Measurements from ENCODE around the gene FAF1. TPM values are rescaled to one million over a fixed set of nuclear protein-coding genes. Genes with fewer than 3 reads are reported as not detected.

Gene FAF1
- total and polyA plus RNA-seq, 2 of the 8 experiments (the other 6 are each of a cell fraction or from before 2014, with no cell fraction given), result 10.8 to 65.9 TPM

- Histone ChIP-seq H3K4me1 (replicated peaks in 1 of 4; ENCODE audit: control insufficient read depth in 3 of 4, insufficient read depth in 4 of 4, low read length in 3 of 4) (no peaks in the 10 kb centered on the region), H3K27me3 (replicated peaks in 1 of 4; ENCODE audit: control insufficient read depth in 3 of 4, extremely low read depth in 1 of 4, insufficient read depth in 3 of 4, low read length in 3 of 4) (no peaks in the 10 kb centered on the region), H2AFZ (ENCODE audit: low read length) (no peak overlapping the region), H4K5ac (ENCODE audit: insufficient read length, low read depth, low read length) (no peak overlapping the region), H2BK5ac (ENCODE audit: low read depth, low read length) (no peak overlapping the region), H3K4ac (replicated peaks; ENCODE audit: insufficient read length, low read depth, low read length) (no peak overlapping the region), H3K36me3 (ENCODE audit: control insufficient read depth in 2 of 4, insufficient read depth in 4 of 4, low read length in 3 of 4) (no peaks in the 10 kb centered on the region), H2BK20ac (ENCODE audit: low read length) (no peak overlapping the region), H3K4me3 (ENCODE audit: extremely low read depth in 1 of 4, insufficient read depth in 2 of 4, low read depth in 3 of 4, low read length in 4 of 4) (no peak overlapping the region), H2AK5ac (ENCODE audit: low read depth, low read length) (no peak overlapping the region), H4K91ac (replicated peaks; ENCODE audit: insufficient read length, low read length) (no peak overlapping the region), H4K8ac (ENCODE audit: extremely low read depth, insufficient read depth, low read length) (no peak overlapping the region), H3K9me3 (ENCODE audit: insufficient read depth in 2 of 2, low read depth in 1 of 2, low read length in 1 of 2) (no peaks in the 10 kb centered on the region), H3K27ac (ENCODE audit: low read depth, low read length) (no peak overlapping the region), H2BK12ac (ENCODE audit: low read depth, low read length) (no peak overlapping the region), H3K9ac (replicated peaks in 1 of 4; ENCODE audit: extremely low read depth in 1 of 4, low read depth in 3 of 4, low read length in 3 of 4) (no peak overlapping the region), H3K23me2 (ENCODE audit: low read depth, low read length) (no peaks in the 10 kb centered on the region), H2BK120ac (replicated peaks; ENCODE audit: low read depth, low read length) (no peak overlapping the region), H3K4me2 (ENCODE audit: insufficient read depth in 1 of 2, low read depth in 2 of 2, low read length in 2 of 2) (no peak overlapping the region), H2BK15ac (ENCODE audit: low read length) (no peak overlapping the region), H4K20me1 (replicated peaks in 1 of 2; ENCODE audit: control insufficient read depth in 1 of 2, insufficient read depth in 2 of 2, low read length in 2 of 2) (no peaks in the 10 kb centered on the region), H3K79me2 (ENCODE audit: control insufficient read depth in 1 of 2, insufficient read depth in 2 of 2, low read length in 2 of 2) (no peaks in the 10 kb centered on the region), H3K18ac (ENCODE audit: extremely low read depth, low read length) (no peak overlapping the region), H3K79me1 (ENCODE audit: low read depth, low read length) (no peaks in the 10 kb centered on the region), H3K23ac (ENCODE audit: insufficient read length) (no peak overlapping the region), H3K56ac (replicated peaks; ENCODE audit: insufficient read length, low read depth, low read length) (no peak overlapping the region), H3K14ac (ENCODE audit: insufficient read length) (no peak overlapping the region)
- no peak for TF ChIP-seq POLR2AphosphoS5 (IDR thresholded peaks at IDR 0.05; ENCODE audit: low read depth, low read length)
- no peak for TF ChIP-seq RBBP5 (IDR thresholded peaks at IDR 0.05; ENCODE audit: borderline replicate concordance, low read depth, low read length)
- no peak for TF ChIP-seq ATF2 (IDR thresholded peaks at IDR 0.05; ENCODE audit: low read length)
- FAIRE-seq, result no peak
- 89% methylated on average over 7 of the region's 7 CpGs; no CpG with 5 or more reads in 1 of the 2 experiments for WGBS, 2 experiments (ENCODE audit: extremely low coverage in 1 of 2, insufficient coverage in 1 of 2, insufficient read length in 1 of 2, insufficient replicate concordance in 2 of 2, low coverage in 1 of 2, low lambda C conversion rate in 2 of 2, missing lambda C conversion rate in 1 of 2)
- CTCF ChIA-PET (ENCODE audit: partially characterized antibody), result interaction anchor here (0.6 to 0.7 kb wide), 2 partner anchors 22 to 301 kb away, joined by 3 to 4 read pairs; no protein-coding TSS in a partner anchor
- DNase-seq (ENCODE audit: low read depth in 1 of 2, low spot score in 2 of 2), result no peak
- POLR2A ChIA-PET (ENCODE audit: partially characterized antibody), result no interaction called here
Measured at GRCh38 chr1:50851034-50851433, 109.0 kb downstream of the FAF1 start.

Data from H1 (cell line).